ENCODE measurements around the gene PIPOX. TPM values are rescaled to one million over a fixed set of nuclear protein-coding genes. Genes with fewer than 3 reads are reported as not detected.

PIPOX gene
- total RNA-seq, 4 donors from 2014 or later = 1.2 to 15.3 (median 1.6) TPM; not detected in 1

DNA sequence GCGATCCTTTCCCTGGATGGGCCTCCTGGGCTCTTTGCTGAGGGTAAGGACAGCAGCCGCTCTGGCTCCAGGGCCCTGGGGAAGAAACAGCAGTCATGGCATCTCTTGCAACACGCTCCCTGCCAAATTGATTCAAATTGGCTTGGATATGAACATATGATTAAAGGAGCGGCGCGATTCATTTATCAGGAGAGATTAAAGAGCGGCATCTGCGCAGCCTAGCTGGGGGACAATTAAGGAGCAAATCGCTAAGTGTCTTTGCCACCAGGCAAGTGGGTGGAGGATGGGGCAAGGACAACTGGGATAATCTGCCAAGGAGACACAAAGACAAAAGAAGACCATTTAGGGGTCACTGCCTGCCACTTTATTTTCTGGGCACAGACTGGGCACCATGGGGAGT, 27.8 kb downstream of the PIPOX start:
- in situ Hi-C loops (cut with MboI; ENCODE audit: low pct_ligation_motif_present in 1 of 4, low pct_unique_long_range_greater_than_20kb in 1 of 4, low sequenced_read_pairs in 3 of 4) (no loop called here), intact Hi-C loops (cut with DNase I; ENCODE audit: low total_unique reads) (no loop called here)
- H3K36me3 ChIP-seq = no peaks in the 10 kb centered on the region
- H3K27me3 ChIP-seq = no peaks in the 10 kb centered on the region
- H3K4me3 ChIP-seq = no peak overlapping the region
- DNase-seq = no peak
- 84% methylated on average over 9 of the region's 9 CpGs; no CpG with 5 or more reads in 1 of the 2 donors for WGBS, 2 donors (ENCODE audit: low coverage in 1 of 2)
- H3K27ac ChIP-seq = no peak overlapping the region
- no peaks in the 10 kb centered on the region for H3K9me3 ChIP-seq
- no peaks in the 10 kb centered on the region for H3K4me1 ChIP-seq
- TF ChIP-seq POLR2A (IDR thresholded peaks at IDR 0.05) (no peak), EP300 (IDR thresholded peaks at IDR 0.05; ENCODE audit: low read depth) (no peak), POLR2AphosphoS5 (IDR thresholded peaks at IDR 0.05) (no peak)
- TF ChIP-seq, protein P1, sequence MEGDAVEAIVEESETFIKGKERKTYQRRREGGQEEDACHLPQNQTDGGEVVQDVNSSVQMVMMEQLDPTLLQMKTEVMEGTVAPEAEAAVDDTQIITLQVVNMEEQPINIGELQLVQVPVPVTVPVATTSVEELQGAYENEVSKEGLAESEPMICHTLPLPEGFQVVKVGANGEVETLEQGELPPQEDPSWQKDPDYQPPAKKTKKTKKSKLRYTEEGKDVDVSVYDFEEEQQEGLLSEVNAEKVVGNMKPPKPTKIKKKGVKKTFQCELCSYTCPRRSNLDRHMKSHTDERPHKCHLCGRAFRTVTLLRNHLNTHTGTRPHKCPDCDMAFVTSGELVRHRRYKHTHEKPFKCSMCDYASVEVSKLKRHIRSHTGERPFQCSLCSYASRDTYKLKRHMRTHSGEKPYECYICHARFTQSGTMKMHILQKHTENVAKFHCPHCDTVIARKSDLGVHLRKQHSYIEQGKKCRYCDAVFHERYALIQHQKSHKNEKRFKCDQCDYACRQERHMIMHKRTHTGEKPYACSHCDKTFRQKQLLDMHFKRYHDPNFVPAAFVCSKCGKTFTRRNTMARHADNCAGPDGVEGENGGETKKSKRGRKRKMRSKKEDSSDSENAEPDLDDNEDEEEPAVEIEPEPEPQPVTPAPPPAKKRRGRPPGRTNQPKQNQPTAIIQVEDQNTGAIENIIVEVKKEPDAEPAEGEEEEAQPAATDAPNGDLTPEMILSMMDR (IDR thresholded peaks at IDR 0.05) = no peak

DNA sequence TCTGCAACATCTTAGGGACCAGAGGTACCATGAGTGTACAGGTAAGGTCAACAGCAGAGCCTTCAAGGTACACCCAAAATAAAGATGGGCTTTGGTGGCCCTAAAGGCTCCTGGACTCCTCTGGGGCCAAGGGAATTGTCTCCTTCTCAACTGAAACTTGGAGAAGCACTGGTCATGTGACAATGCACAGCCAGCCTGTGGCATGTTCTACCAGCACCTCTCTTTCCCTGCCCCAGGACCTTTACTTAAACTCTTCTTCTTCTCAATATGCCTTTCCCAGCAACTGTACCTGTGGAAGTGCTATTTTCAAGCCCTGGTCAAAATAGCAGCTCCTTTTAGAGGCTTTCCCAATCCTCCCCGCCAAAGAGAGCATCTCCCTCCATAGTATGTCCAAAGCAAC, 28.4 kb downstream of the PIPOX start:
- Histone ChIP-seq H3K9me3 (no peaks in the 10 kb centered on the region), H3K36me3 (no peaks in the 10 kb centered on the region), H3K4me3 (no peak overlapping the region), H3K4me1 (no peaks in the 10 kb centered on the region), H3K27me3 (no peaks in the 10 kb centered on the region), H3K27ac (no peak overlapping the region)
- TF ChIP-seq POLR2AphosphoS5 (IDR thresholded peaks at IDR 0.05) (no peak), EP300 (IDR thresholded peaks at IDR 0.05; ENCODE audit: low read depth) (no peak), POLR2A (IDR thresholded peaks at IDR 0.05) (no peak)
- TF ChIP-seq, protein P1 (IDR thresholded peaks at IDR 0.05) = no peak
- intact Hi-C loops (cut with DNase I; ENCODE audit: low total_unique reads) (no loop called here), in situ Hi-C loops (cut with MboI; ENCODE audit: low pct_ligation_motif_present in 1 of 4, low pct_unique_long_range_greater_than_20kb in 1 of 4, low sequenced_read_pairs in 3 of 4) (no loop called here)
- DNase-seq = no peak
- WGBS, 2 donors (ENCODE audit: low coverage in 1 of 2) = 92 to 100% methylated on average over 1 of the region's 1 CpG

DNA sequence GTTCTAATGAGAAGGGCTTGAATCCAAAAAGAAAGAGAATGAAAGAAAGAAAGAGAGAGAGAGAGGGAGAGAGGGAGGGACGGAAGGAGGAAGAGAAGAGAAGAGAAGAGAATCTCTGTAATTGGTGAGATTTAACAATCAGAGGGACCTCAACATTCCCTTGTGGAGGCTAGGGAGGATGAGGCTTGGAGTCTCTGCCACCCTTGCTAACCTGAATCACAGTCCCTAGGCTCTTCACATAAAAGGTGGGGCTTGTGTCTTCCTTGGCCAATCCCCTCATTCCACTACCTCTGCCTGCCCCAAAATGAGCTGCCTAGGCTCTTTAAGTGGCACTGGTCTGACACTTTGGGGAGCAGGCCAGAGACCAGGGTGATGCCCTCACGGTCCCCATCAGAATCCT, 30.1 kb downstream of the PIPOX start:
- TF ChIP-seq POLR2AphosphoS5 (IDR thresholded peaks at IDR 0.05) = no peak
- TF ChIP-seq EP300 (IDR thresholded peaks at IDR 0.05; ENCODE audit: low read depth) = no peak
- TF ChIP-seq, protein P1 (IDR thresholded peaks at IDR 0.05) = no peak
- no peak for TF ChIP-seq POLR2A (IDR thresholded peaks at IDR 0.05)
- no peaks in the 10 kb centered on the region for H3K36me3 ChIP-seq
- 75 to 80% methylated on average over 1 to 2 of the region's 2 CpGs for WGBS, 2 donors (ENCODE audit: low coverage in 1 of 2)
- no peak overlapping the region for H3K27ac ChIP-seq
- no peak for DNase-seq
- intact Hi-C loops (cut with DNase I; ENCODE audit: low total_unique reads) = no loop called here
- no peaks in the 10 kb centered on the region for H3K27me3 ChIP-seq
- no peaks in the 10 kb centered on the region for H3K4me1 ChIP-seq
- in situ Hi-C loops (cut with MboI; ENCODE audit: low pct_ligation_motif_present in 1 of 4, low pct_unique_long_range_greater_than_20kb in 1 of 4, low sequenced_read_pairs in 3 of 4) = no loop called here
- no peak overlapping the region for H3K4me3 ChIP-seq
- H3K9me3 ChIP-seq = no peaks in the 10 kb centered on the region

DNA sequence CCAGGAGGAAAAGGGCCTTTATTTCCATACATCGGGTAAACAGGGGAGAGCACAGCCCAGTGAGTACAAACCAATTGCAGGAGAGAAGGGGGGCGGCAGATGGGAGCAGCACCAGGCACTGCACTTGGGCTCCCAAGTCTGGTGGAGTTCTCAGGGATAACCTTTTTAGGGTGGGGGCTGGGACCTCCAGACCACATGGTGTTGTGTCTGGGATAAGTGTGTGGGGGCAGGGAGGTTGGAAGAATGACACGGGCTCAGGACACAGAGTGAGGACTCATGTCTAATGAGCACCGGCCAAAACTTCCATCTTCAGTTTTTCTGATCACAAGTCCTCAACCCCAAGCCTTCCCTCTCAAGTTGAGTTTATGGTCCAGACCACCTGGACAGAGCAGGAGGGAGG, 30.6 kb downstream of the PIPOX start:
- Histone ChIP-seq H3K4me1 (no peaks in the 10 kb centered on the region), H3K4me3 (no peak overlapping the region), H3K27ac (no peak overlapping the region), H3K27me3 (no peaks in the 10 kb centered on the region), H3K36me3 (no peaks in the 10 kb centered on the region), H3K9me3 (no peaks in the 10 kb centered on the region)
- DNase-seq = no peak
- in situ Hi-C loops (cut with MboI; ENCODE audit: low pct_ligation_motif_present in 1 of 4, low pct_unique_long_range_greater_than_20kb in 1 of 4, low sequenced_read_pairs in 3 of 4) (no loop called here), intact Hi-C loops (cut with DNase I; ENCODE audit: low total_unique reads) (no loop called here)
- 72% methylated on average over 4 of the region's 4 CpGs; no CpG with 5 or more reads in 1 of the 2 donors for WGBS, 2 donors (ENCODE audit: low coverage in 1 of 2)
- TF ChIP-seq, protein P1 (IDR thresholded peaks at IDR 0.05) = no peak
- TF ChIP-seq POLR2AphosphoS5 (IDR thresholded peaks at IDR 0.05) (no peak), POLR2A (IDR thresholded peaks at IDR 0.05) (no peak), EP300 (IDR thresholded peaks at IDR 0.05; ENCODE audit: low read depth) (no peak)
